Measurements from ENCODE around the gene ZNF283.
"Not testable (repeated sequence)": the region's sequence is repeated elsewhere in the genome, so short reads cannot be mapped to it uniquely, and the experiment has no call there.

The ZNF283 gene

DNA sequence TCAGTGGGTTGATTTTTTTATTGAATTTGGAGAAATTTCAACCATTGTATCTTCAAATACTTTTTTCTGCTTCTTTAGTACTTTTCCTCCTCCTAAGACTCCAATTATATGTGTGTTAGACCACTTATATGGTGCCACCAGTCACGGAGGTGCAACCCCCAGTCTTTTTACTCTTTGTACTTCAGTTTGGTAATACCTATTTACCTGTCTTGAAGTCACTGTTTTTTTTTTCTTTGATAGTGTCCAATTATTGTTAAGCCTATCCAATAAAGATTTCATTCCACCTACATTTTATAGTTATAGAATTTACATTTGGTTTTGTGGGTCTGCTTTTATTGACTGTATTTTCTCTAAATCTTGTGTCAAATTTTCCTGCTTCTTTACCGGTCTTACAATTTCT, 14.9 kb downstream of the ZNF283 start:
- H3K4me3 ChIP-seq (ENCODE audit: low read depth, low read length): no peak overlapping the region

DNA sequence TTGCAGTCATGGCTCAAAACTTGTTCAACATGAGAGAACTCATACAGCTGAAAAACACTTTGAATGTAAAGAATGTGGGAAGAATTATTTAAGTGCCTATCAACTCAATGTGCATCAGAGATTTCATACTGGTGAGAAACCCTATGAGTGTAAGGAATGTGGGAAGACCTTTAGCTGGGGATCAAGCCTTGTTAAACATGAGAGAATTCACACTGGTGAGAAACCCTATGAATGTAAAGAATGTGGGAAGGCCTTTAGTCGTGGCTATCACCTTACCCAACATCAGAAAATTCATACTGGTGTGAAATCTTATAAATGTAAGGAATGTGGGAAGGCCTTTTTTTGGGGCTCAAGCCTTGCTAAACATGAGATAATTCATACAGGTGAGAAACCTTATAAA, 20.1 kb downstream of the ZNF283 start:
- no peak overlapping the region for H3K4me3 ChIP-seq (ENCODE audit: low read depth, low read length)

DNA sequence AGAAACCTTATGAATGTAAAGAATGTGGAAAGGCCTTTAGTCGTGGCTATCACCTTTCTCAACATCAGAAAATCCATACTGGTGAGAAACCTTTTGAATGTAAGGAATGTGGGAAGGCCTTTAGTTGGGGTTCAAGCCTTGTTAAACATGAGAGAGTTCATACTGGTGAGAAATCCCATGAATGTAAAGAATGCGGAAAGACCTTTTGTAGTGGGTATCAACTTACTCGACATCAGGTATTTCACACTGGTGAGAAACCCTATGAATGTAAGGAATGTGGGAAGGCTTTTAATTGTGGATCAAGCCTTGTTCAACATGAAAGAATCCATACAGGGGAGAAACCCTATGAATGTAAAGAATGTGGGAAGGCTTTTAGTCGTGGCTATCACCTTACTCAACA, 20.8 kb downstream of the ZNF283 start:
- no peak overlapping the region for H3K4me3 ChIP-seq (ENCODE audit: low read depth, low read length)

DNA sequence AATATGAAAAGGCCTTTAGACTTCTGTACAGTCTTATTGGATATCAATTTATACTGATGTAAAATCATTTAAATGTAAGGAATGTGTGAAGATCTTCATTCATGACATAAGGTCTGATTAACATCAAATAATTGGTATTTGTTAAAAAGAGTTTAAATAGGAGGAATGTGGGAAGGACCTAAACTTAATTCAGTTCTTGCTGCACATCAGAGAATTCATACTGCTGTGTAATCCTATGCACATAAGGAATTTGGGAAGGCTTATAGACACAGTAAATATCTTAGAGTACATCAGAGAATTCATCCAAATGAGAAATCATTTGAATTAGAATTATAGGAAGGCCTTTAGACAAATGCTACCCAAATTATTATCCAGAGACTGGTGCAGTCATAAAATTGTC, 21.7 kb downstream of the ZNF283 start:
- no peak overlapping the region for H3K4me3 ChIP-seq (ENCODE audit: low read depth, low read length)

DNA sequence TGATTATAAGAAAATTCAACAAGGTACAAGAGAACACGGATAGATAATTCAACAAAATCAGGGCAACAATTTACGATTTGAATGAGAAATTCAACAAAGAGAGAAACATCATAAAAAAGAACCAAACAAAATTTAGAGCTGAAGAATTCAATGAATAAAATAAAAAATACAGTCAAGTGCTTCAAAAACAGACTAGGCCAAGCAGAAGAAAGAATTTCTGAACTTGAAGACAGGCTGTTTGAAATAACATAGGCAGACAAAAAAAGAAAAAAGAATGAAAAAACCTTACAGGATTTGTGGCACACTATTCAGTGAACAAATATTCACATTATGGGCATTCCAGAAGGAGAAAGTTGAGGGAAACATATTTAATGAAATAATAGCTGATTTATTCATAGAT, 31.1 kb downstream of the ZNF283 start:
- H3K4me3 ChIP-seq (ENCODE audit: low read depth, low read length): no peak overlapping the region

DNA sequence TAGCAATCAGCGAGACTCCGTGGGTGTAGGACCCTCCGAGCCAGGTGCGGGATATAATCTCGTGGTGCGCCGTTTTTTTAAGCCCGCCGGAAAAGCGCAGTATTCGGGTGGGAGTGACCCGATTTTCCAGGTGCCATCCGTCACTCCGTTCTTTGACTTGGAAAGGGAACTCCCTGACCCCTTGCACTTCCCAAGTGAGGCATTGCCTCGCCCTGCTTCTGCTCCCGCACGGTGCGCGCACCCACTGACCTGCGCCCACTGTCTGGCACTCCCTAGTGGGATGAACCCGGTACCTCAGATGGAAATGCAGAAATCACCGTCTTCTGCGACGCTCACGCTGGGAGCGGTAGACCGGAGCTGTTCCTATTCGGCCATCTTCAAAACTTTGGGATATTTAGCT, 39.8 kb downstream of the ZNF283 start:
- not testable (repeated sequence) for H3K4me3 ChIP-seq (ENCODE audit: low read depth, low read length)

DNA sequence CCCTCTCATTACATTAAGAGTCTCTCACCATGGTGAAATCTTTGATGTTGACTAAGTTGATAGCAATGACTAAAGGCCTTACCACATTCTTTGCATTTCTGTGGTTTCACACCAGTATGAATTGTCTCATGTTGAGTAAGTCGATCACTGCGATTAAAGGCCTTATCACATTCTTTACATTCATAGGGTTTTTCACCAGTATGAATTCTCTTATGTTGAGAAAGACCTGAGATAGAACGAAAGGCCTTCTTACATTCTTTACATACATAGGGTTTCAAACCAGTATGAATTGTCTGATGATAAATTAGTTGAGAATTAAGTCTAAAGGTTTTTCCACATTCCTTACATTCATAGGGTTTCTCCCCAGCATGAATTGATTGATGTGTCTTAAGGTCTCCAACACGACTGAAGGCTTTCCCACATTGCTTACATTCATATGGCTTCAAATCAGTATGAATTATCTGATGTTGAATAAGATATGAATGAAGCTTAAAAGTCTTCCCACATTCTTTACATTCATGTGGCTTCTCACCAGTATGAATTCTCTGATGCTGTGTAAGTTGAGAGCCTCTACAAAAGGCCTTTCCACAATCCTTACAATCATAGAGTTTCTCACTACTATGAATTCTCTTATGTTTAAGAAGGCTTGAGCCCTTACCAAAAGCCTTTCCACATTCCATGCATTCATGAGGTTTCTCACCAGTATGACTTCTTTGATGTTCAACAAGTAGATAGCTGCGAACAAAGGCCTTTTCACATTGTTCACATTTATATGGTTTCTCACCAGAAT, 45.6 kb downstream of the ZNF283 start:
- no peak overlapping the region for H3K4me3 ChIP-seq (ENCODE audit: low read depth, low read length)

DNA sequence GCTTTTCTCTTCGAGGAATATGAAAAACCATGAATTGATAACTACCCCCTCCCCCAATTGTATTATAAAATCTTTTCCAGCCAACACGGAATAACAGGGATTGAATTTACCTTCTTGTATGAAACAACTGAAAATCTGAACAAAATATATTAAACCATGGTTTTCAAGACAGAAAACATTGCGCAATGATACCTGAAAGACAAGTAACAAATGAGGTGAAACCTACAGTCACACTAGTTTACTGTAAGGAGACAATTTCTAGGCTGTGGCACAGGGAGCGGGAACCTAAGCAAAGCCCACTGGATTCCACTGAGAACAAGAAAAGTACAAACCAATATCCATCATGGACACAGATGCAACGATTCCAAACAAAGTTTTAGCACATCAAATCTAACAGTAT, 53.4 kb downstream of the ZNF283 start:
- no peak overlapping the region for H3K4me3 ChIP-seq (ENCODE audit: low read depth, low read length)

DNA sequence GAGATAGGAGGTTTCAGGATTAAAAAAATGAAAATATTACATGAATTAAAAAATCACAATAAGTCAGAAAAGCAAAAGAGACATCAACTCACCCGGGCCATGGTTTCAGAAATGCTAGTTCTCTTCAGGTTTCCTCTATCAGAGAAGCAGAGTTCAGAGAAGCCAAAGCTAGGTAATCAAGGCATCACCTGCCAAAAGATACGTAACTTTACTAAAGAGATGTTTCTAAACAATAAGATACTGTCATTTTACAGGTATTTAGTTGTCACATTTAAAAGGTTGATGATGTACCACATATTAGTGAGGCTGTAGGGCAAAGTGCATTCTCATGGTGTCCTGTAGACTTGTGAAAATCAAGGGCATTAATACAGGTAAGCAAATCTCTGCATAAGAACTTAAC, 56.7 kb downstream of the ZNF283 start, which contains the start of gene ZNF404:
Gene ZNF404, minus strand, starts transcription at position 101 of the 400 bp plus-strand sequence.
- H3K4me3 ChIP-seq (ENCODE audit: low read depth, low read length): no peak within 1 kb of the TSS

DNA sequence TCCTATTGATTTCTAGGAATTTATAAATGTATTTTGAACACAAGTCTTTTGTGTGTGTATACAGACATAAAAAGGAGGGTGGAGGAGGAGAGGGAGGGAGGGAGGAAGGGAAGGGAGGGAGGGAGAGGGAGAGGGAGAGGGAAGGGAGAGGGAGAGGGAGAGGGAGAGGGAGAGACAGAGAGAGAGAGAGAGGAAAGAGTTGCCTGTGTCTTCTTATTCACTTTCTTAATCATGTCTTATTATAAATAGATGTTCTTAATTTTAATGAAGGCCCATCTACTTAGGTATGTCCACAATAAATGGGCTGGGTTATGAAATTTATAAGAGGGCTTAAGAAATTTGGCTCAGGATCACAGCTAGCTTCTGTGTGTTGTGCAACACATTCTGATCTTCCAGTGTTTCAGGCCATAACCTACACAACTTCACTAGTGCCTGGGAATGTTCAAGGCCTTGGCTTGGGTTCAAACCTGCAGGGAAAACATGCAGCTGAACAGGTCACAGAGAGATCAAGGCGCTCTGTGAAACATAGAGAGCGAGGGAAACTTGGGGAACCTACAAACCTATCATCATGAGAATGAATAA, 68.7 kb downstream of the ZNF283 start:
- no peak overlapping the region for H3K4me3 ChIP-seq (ENCODE audit: low read depth, low read length)
